Mesenteric fat pad (tissue), 1 donor: ENCODE data around the gene MLC1. TPM values are rescaled to one million over a fixed set of nuclear protein-coding genes. Genes with fewer than 3 reads are reported as not detected.

Experiments used
- DNase-seq: peaks from one replicate; pipeline ENCODE4 v3.0.0-alpha.2; 2020; ENCODE audit warnings: low spot score
- total RNA-seq: library from RNA; stranded (reverse); fragmentation: NEBNext Ultra II Directional; extraction: Animal tissue kit (Norgen Biotek cat#: 25700); gene quantifications from one replicate; pipeline ENCODE4 v1.2.1, GENCODE V29; 2021
- donor health status: DM: yes; HTN: yes; CAD: no.

The MLC1 gene
- total RNA-seq, 1 donor from 2014 or later: 0.26 TPM

DNA sequence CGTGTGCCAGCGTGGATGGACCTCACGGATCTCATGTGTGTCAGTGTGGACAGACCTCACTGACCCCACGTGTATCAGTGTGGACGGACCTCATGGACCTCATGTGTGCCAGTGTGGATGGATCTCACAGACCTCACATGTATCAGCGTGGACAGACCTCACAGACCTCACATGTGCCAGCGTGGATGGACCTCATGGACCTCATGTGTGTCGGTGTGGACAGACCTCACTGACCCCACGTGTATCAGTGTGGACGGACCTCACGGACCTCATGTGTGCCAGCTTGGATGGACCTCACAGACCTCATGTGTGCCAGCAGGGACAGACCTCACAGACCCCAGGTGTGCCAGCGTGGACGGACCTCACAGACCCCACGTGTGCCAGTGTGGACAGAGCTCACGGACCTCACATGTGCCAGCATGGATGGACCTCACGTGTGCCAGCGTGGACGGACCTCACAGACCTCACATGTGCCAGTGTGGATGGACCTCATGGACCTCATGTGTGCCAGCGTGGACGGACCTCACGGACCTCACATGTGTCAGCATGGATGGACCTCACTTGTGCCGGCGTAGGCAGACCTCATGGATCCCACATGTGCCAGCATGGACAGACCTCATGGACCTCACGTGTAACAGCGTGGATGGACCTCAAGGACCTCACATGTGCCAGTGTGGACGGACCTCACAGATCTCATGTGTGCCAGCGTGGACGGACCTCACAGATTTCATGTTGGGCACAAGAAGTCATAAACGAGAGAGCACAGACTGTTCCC lies 45.4 kb downstream of the MLC1 start:
- DNase-seq: no peak

DNA sequence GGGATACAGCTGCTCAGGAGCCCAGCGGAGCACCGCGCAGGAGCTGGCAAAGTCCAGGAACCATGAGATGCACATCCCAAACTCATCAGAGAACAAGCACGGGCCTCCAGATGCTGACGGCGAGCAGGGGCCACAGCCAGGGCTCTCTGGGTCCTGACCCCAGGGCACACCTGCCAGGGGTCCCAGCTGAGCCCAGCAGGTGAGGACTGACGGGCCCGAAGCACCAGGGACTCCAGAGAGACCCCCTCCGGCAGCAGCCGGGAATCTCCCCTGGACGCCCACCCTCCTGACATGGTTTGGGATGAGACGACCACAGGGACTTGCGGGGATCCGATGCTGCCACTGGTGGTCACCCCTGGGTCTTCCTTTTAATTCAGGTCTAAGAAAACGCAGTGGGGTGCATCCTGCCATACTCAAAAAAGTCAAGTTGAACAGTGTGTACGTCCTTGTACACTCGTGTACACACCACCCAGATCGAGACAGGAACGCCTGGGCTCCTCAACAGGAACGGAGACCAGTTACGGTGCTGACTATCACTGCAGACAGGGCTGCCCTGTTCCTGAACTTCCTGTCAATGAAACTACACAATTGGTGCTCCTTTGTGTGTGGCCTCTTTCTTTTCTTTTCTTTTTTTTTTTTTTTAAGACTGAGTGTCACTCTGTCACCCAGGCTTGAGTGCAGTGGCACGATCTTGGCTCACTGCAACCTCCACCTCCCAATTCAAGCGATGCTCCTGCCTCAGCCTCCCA lies 49.1 kb downstream of the MLC1 start:
- DNase-seq: no peak

DNA sequence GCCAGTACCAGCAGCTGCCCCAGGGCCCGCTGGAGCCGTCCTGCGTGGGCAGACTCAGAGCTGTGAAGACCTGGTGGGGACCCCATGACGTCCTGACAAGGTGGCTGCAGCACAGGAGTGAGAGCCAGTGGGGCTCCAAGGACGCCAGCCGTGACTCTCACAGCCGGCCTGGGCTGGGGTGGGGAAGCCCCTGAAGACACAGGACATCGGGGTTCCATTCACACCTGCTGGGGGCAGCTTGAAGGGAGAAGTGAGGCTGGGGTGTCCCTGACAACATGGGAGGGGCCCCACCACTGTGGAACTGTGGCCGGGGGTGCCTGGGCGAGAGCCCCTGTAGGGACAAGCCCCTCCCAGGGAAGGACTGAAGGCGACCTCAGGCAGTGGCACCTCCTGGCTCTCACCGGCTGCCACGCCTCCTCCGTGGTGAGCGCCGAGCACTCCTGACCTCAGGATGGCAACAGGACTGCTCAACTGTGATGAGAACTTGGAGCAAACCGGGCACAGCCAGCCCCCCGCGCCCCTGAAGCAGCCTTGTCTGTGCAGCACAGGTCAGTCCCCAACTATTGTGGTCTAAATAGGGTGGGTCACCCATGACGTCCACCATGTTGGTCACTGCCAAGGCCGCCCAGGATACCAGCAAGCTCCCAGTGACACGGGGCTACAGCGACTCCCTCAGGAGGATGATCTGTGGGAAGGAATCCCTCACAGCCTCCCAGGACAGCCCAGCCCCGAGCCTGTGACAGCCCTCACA lies 49.9 kb downstream of the MLC1 start:
- no peak for DNase-seq

DNA sequence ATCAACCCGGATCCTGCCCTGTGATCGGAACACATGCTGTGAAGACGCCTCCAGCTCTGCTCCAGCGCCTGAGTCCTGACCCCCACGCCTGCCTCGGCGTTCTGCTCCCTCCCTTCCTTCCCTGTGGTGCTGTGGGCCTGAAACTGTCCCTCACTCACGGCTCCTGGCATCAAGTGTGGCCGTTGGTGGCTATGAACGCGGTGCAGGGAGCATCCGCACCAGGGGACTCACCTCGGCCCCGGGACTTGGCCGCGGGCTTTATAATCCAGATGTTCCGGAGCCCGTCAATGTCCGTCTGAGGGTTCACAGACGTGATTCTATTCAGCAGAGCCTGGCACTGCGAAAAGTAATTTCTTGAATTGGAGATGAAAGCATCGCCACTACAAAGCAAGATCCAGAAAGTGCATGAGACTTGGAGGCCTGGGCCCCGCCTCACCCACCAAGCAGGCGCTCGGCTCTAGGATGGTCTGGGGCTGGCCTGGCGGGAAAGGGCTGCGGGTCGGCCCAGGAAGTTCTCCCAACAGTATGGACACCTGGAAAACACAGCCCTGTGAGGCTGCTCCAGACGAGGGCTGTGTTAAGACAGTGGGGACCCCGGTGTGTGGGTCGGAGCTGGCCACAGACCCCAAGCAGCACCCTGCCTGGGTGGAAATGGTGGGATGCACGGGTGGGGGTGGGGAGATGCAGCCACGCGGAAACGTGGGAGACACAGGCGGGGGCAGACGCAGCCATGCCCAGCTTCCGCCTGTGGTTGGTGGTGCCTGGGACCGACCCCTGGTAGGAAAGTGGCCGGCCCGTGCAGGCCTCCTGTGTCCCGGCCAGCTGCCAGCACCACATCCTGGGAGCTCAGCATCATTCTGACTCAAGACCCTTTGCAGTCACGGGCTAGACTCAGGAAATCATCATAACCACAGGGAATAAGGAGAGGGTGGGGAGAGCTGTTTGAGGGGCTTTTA lies 50.8 kb downstream of the MLC1 start:
- no peak for DNase-seq

DNA sequence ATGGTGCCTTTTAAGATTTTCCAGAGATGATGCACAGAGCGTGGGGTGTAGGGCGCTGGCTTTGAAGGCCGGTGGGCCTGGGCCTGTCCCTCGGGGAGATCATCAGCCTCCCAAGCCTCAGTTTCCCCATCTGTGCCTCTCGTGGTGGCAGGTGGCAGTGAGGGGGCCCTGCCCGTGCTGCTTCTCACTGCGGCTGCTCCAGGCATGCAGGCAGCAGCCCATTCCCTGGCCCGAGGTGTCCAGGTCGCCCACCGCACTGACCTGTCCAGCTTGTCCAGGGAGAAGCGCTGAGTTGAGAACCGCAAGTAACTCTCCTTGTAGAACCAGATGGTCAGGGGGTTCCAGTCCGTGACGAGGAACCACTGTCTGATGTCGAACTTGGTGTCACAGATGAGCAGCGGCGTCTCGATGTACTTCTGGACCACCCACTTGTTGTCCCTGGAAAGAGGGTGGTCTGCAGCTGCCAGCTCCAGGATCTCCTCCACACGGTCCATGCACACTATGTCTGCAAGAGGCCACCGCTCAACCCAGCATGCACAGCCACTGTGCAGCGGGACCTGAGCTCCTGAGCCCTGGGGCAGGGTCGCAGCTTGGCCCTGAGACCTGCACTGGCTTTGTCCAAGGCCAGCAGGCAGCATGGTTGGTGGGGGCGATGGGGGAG lies 52.2 kb downstream of the MLC1 start:
- DNase-seq: no peak

DNA sequence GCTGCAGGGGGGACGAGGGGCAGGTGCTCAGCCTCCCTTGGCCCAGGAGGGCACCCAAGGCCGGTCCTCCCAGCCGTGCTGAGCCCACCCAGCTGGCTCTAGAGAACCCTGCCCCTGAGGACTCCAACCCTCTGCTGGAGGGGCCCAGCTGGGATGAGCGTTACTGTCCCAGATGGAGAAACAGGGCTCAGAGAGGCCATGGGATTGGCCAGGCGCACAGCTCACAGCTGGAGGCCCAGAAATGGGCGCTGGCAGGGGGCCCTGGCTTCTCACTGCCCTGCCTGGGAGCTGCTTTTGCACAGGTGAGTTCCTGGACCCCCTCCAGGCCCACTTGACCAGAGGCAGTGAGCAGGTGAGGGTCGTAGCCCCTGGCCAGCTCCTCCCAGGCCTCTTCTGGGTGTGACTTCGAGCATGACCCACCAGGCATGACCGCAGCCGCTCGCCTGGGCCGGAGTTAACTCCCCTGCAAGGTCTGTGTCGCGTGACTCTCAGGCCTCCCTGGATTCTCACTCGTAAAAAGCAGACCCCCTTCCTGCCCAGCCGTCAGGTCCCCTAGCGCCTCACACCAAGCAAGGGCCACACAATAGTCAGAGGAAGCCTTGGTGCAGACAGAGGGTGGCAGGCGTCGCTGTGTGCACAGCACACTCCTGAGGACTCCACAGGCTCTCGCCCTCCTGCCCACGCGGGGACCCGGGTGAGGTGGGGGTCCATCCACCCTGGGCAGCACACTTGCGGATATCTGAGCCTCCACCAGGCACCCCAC lies 52.9 kb downstream of the MLC1 start:
- DNase-seq: no peak

DNA sequence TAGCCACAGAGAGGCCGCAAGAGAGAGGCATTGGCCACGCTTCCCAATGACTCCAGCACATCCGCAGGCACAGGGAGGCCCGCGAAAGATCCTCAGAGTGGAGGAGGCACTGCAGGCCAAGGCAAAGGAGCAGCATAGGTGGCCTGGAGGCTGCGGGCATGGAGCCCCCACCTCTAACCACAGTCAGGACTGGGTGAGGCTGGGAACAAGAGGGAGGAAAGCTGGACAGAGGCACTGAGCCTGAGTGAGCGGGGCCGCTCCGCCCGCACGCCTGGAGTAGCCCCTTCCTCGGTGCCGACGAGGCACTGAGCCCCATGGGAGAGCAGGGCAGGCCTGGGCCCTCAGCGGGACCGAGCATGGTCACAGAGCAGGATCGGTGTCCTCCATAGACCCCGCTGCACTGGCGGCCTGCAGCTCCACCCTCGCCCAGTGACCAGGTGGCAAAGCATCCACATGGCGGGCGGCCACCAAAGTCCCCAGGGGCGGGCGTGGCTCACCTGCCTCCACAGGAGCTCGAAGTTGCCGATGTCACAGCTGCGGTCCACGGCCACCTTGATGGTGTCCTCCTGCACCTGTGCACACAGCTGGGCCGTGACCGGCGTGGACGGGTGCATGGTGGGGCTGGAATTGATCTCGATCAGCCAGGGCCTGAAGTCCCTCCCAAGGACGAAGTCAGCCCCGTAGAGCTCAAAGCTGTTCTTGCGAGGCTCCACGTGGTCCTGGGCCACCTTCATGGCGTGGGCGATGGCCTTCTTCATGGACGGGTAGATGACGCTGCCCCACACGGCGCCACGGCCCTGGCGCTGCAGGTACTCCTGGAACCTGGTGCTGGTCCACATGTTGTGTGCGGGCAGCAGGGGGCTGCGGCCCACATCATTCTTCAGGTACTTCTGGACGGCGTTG lies 53.8 kb downstream of the MLC1 start:
- no peak for DNase-seq

DNA sequence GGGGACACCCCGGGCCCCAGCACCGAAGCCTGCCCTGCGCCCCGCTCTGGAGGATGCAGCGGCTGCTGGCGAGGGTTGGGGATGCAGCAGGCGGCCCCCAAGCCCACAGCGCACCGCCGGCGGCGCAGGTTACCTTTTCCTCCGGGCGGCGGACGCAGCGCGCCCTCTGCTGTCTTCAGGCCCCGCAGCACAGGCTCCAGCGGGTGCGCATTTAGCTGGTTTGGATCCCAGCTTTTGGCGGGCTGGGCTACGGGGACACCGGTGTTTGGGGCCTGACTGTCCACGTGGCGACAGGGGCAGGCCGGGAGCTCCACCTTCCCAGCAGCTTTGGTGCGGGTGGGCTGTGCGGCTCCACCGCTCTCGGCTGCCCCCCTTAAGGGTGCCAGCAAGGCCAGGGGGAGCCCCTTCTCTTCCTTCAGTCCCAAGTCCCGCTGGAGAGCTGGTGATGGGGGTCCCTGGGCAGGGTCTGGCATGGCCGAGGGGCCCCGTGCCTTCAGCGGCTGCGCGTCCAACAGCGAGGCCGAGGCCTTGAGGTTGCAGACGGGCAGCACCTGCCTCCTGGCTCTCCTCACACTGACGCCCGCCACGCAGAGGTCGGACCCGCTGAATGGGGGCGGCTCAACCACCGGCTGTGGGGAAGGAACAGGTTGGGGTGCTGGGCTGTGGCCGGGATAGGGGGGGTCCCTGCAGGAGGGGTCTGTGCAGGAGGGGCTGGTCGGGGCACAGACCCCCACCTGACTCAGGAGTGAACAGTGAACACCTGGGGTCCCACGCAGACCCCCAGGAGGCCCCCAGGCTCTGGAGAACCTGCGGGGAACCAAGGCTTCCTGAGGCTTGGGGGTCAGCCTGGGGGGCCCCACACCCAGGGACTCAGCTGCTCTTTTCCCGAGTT lies 54.7 kb downstream of the MLC1 start:
- no peak for DNase-seq

DNA sequence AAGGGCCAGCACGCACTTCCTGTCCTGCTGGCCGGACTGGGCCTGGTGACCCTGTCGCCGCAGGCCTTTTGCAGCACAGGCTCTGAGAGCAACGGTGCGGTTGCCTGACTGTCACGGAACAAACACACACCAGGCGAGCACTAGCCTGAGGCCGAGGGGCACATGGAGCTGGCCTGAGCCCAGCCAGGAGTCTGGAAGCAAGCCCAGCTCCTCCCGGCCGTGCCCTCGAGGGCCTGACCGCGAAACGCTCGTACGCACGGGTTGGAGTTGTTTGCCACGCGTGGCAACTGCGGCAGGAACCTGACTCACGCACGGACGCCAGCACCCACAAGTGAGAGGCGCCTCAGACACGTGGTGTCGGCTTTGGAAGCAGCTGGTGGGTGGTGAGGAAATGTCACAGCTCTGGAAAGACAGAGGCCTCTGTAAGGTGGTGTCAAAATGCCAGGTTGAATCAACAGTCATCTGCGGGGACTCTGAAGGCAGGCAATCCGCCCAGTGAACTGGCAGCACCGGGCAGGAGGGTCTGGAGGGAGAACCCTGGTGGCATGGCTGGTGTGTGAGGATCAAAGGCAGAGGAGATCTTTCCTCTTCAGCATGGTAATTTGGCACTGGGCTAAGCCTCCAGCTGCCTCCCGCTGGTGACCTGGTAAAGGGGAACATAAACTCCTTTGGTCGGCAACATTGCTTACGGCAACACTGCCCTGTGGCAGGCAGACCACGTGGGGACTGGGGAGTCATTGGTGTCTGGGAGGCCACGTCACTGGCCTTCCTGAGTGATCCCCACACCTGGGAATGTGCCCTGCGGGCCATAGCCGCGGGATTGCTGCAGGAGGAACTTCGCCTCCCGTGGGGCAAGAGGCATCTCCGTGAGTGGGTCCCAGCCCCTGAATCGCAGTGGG lies 57.3 kb downstream of the MLC1 start:
- DNase-seq: peak; percentile 88

DNA sequence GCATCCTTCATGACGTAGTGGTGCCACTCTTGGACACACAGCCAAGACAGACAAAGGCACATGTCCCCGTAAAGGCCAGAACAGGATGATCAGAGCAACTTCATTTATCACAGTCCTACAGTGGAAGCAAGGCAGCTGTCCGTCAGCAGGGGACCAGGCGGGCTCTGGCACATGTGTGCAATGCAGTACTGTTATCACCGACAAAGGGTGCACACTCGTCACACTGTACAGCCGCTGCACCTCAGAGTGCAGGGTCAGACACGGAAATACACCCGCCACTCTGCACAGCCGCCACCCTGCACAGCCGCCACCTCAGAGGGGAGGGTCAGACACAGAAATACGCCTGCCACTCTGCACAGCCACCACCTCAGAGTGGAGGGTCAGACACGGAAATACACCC lies 59.2 kb downstream of the MLC1 start:
- DNase-seq: peak; percentile 60

DNA sequence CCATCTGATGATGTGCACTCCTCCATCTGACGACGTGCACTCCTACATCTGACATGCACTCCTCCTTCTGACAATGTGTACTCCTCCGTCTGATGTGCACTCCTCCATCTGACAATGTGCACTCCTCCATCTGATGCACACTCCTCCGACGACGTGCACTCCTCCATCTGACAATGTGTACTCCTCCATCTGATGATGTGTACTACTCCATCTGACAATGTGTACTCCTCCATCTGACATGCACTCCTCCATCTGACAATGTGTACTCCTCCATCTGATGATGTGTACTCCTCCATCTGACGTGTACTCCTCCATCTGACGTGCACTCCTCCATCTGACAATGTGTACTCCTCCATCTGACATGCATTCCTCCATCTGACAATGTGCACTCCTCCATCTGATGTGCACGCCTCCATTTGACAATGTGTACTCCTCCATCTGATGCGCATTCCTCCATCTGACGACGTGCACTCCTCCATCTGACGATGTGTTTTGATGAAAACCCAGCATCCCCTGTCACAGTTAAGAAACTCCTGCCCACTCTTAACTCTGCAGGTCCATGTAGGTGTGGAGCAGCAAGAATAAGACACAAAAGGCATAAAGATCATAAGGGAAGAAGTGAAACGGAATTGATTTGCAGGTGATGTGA lies 62.9 kb downstream of the MLC1 start:
- peak; percentile 37 for DNase-seq

DNA sequence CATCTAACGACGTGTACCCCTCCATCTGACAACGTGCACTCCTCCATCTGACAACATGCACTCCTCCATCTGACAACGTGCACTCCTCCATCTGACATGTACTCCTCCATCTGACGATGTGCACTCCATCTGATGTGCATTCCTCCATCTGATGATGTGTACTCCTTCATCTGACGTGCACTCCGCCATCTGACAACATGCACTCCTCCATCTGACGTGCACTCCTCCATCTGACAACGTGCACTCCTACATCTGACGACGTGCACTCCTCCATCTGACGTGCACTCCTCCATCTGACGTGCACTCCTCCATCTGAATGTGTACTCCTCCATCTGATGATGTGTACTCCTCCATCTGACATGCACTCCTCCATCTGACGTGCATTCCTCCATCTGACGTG lies 64.6 kb downstream of the MLC1 start:
- DNase-seq: peak; percentile 41

DNA sequence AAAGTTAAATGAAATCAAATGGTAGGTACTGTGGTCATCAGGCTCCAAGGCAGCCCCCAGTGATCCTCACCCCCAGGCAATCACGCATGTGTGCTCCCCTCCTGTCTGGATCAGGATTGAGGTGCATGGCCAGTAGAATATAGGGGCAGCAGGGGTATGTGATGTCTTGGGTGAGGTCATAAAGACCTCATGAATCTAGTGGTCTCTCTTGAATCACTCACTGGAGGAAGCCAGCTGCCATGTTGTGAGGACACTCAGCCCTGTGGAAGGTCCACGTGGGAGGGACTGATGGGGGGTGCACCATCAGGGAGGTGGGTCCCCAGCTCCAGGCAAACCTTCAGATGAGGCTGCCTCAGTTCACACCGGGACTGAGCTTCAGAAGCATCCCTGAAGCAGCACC lies 65.9 kb downstream of the MLC1 start:
- peak; percentile 30 for DNase-seq

DNA sequence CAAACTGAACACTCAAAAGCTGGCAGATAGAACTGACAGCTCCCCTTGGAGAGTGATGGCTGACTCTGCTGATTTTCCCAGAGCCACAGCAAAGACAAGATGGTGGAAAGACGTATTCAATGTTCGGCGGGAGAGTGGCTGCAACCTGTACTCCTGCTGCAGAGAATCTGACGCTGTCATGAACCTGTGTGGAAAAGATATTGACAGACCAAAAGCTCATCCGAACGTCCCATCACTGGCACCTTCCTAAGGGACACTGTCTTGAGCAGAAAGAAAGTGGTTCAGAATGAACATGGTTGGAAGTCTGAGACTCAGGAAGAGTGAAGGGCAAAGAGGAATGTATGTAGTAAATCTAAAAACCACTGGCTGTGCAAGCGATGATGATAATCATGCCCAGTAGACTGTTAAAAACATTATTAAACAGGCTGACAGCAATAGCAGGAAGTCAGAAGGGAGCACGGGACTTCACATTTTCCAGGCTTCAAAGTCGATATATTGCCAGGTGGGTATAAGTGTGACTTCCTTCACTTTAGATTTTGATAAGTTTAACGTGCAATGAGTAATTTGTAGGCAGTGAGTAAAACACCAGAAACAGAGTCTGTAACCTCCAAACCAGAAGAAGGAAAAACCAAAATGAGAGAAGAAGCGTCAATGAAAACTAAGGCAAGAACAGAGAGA lies 66.5 kb downstream of the MLC1 start:
- DNase-seq: peak; percentile 51

DNA sequence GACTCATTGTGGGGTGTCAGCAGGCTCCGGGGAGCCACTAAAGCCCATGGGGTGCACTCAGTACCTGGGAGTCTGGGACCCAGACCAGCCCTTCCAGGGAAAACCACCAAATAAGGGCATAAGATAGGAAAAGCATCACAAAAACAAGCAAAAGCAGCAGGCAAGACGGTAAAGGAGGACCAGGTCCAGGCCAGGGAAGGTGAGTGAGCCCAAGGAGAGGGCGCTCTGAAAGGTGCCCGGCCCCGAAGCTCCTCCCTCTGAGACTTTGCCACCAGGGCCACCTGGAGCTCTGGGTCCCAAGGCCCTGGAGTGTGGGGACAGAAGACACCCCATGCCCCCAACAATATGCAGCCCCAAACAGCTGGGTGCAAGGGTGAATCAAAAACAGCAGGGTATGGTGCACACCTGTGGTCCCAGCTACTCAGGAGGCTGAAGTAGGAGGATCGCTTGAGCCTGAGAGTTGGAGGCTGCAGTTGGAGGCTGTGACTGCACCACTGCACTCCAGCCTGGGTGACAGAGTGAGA lies 67.5 kb downstream of the MLC1 start:
- no peak for DNase-seq
